Measurements from ENCODE around the gene MAK.

MAK gene

GRCh38 chr6:10849901-10850300, 11.6 kb upstream of the MAK start:
- DNase-seq (ENCODE audit: low read depth, low spot score) = no peak
- TF ChIP-seq, protein P1, sequence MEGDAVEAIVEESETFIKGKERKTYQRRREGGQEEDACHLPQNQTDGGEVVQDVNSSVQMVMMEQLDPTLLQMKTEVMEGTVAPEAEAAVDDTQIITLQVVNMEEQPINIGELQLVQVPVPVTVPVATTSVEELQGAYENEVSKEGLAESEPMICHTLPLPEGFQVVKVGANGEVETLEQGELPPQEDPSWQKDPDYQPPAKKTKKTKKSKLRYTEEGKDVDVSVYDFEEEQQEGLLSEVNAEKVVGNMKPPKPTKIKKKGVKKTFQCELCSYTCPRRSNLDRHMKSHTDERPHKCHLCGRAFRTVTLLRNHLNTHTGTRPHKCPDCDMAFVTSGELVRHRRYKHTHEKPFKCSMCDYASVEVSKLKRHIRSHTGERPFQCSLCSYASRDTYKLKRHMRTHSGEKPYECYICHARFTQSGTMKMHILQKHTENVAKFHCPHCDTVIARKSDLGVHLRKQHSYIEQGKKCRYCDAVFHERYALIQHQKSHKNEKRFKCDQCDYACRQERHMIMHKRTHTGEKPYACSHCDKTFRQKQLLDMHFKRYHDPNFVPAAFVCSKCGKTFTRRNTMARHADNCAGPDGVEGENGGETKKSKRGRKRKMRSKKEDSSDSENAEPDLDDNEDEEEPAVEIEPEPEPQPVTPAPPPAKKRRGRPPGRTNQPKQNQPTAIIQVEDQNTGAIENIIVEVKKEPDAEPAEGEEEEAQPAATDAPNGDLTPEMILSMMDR (IDR thresholded peaks at IDR 0.05; ENCODE audit: low read depth, low read length) = no peak
- no peak overlapping the region for H3K4me3 ChIP-seq (ENCODE audit: low read depth, low read length)
- in situ Hi-C loops (cut with HindIII; ENCODE audit: low sequenced_read_pairs) = no loop called here

DNA sequence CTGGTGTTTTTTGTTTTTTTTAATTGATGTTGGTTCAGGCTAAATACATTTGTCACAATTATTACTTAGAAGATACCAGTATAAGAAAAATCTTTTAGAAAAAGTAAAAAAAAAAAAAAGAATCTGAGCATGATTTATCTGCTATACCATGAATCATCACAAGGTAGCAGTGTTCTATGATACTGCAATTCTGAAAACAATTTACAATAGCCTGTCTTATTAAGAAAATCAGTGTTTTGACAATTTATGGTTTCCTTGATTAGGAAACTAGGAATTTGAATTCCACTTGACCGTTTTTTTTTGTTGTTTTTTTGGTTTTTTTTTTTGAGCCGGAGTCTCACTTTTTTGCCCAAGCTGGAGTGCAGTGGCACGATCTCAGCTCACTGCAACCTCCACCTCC, 9.3 kb upstream of the MAK start:
- H3K4me3 ChIP-seq (ENCODE audit: low read depth, low read length) = no peak overlapping the region
- DNase-seq (ENCODE audit: low read depth, low spot score) = peak; percentile 2
- in situ Hi-C loops (cut with HindIII; ENCODE audit: low sequenced_read_pairs) = no loop called here
- TF ChIP-seq, protein P1 (IDR thresholded peaks at IDR 0.05; ENCODE audit: low read depth, low read length) = no peak

DNA sequence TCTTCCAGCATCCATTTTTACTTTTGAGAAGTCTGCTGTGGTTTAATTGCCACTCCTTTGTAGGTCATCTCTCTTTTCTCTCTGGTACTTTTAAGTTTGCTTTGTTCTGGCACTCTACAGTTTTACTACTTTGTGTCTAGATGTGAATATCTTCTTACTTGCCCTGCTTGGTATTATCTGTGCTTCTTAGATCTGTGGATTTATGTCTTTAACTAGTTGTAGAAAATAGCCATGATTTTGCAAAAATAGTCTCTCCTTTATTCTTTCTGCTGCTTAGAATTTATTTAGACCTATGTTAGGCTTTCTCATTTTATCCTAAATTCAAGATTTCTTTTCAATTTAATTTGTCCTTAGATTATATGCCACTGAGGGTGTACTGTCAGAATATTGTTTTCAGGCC, 5.2 kb upstream of the MAK start:
- DNase-seq (ENCODE audit: low read depth, low spot score) = no peak
- in situ Hi-C loops (cut with HindIII; ENCODE audit: low sequenced_read_pairs) = no loop called here
- TF ChIP-seq, protein P1 (IDR thresholded peaks at IDR 0.05; ENCODE audit: low read depth, low read length) = no peak
- no peak overlapping the region for H3K4me3 ChIP-seq (ENCODE audit: low read depth, low read length)

DNA sequence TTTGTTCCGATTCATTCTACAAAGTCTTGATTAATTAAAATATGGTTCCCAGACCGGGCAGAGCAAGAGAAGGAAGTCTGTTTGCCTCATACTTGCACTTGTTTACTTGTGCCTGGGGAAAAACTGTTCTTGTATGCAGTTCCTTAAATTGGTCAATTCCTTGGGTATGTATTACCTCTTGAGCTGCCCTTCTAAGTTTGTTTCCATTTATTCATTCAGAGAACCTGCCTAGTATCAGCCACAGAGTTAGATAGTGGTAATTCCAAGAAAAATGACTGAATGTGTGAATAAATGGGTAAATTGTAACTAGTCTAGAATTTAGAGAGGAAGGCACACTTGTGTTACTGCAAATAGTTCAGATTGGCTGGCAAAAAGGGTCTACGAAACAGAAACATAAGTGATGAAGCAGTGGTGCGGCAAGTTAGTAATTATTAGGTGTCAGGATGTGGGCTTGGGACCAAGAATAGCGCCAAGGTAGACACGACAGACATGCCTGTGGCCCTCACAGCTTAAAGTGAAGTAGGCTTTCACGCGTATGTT, 525 bp upstream of the MAK start:
- TF ChIP-seq, protein P1 (IDR thresholded peaks at IDR 0.05; ENCODE audit: low read depth, low read length) = no peak
- in situ Hi-C loops (cut with HindIII; ENCODE audit: low sequenced_read_pairs) = no loop called here
- DNase-seq (ENCODE audit: low read depth, low spot score) = no peak
- peak overlapping the region; percentile 55 for H3K4me3 ChIP-seq (ENCODE audit: low read depth, low read length)

- H3K4me3 ChIP-seq (ENCODE audit: low read depth, low read length) = peak overlapping the region; percentile 55
- peak; percentile 18 for DNase-seq (ENCODE audit: low read depth, low spot score)
- TF ChIP-seq, protein P1 (IDR thresholded peaks at IDR 0.05; ENCODE audit: low read depth, low read length) = no peak
- in situ Hi-C loops (cut with HindIII; ENCODE audit: low sequenced_read_pairs) = no loop called here
Observed at GRCh38 chr6:10837622-10837994, 731 bp downstream of the MAK start.

DNA sequence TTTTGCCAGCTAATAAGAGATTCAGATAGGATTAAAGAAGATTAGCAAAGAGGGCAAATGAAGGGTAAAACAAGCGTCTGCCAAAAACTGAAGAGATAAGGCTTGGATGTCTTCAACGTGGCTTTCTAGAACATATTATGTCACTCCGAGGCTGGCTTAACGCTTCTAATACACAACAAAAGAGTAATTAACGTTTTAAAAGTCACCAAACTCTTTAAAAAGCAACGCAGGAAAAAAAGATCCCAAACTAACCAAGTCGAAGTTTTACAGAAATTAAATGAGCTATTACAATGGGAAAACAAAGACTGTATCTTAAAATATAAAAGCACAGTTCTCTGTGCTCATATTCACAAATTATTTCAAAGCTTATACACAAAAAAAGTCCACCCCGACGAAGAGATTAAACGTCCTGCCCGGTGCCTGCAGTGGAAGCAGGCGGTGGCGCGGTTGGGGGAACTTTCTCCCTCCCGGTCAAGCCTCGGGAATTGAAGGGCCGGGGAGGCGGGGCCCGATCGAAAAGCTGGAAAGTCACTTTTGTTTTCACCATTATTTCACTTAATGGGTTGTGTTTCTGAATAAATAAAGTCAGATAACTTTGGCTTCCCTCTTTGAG, 1.2 kb downstream of the MAK start:
- H3K4me3 ChIP-seq (ENCODE audit: low read depth, low read length) = peak overlapping the region; percentile 55
- DNase-seq (ENCODE audit: low read depth, low spot score) = peak; percentile 29
- TF ChIP-seq, protein P1 (IDR thresholded peaks at IDR 0.05; ENCODE audit: low read depth, low read length) = no peak
- in situ Hi-C loops (cut with HindIII; ENCODE audit: low sequenced_read_pairs) = no loop called here

All from astrocyte of the spinal cord (primary cell).